Small intestine (tissue), 7 donors: ENCODE data around the gene PLPP6. TPM values are rescaled to one million over a fixed set of nuclear protein-coding genes. Genes with fewer than 3 reads are reported as not detected.

Source experiments
- DNase-seq, 2 donors: peaks; one replicate each; pipeline versions ENCODE4 v3.0.0 to v3.0.0-alpha.2; 2013
- FAIRE-seq: peaks from 2 replicates; lab custom pipeline; 2012; peaks lifted over from hg19 to GRCh38; lab: Jason Lieb, UNC
- H3K27ac ChIP-seq, 3 donors: one replicate each; pipeline ENCODE4 v1.5.1; 2013; ENCODE audit warnings: low read length in 2 of 3, mild to moderate bottlenecking in 2 of 3, control low read depth in 1 of 3, inconsistent platforms in 1 of 3, low read depth in 1 of 3, moderate library complexity in 1 of 3
- H3K27me3 ChIP-seq, 3 donors: one replicate each; pipeline ENCODE4 v1.6.1; 2013; ENCODE audit warnings: low read length in 3 of 3, inconsistent platforms in 1 of 3; ENCODE audit not compliant: control insufficient read depth in 3 of 3, insufficient read depth in 3 of 3
- H3K36me3 ChIP-seq, 3 donors: one replicate each; pipeline ENCODE4 v1.6.1; 2013; ENCODE audit warnings: low read length in 3 of 3, inconsistent platforms in 1 of 3, low read depth in 1 of 3, mild to moderate bottlenecking in 1 of 3, moderate library complexity in 1 of 3; ENCODE audit not compliant: control insufficient read depth in 3 of 3, insufficient read depth in 2 of 3
- H3K4me1 ChIP-seq, 3 donors: one replicate each; pipeline ENCODE4 v1.6.1; 2013; ENCODE audit warnings: low read length in 2 of 3, inconsistent platforms in 1 of 3, low read depth in 1 of 3, mild to moderate bottlenecking in 1 of 3, moderate library complexity in 1 of 3; ENCODE audit not compliant: control insufficient read depth in 3 of 3, insufficient read depth in 2 of 3
- H3K4me3 ChIP-seq, 3 donors: one replicate each; pipeline ENCODE4 v1.5.1; 2013; ENCODE audit warnings: low read length in 3 of 3, control low read depth in 1 of 3, inconsistent platforms in 1 of 3, low read depth in 1 of 3, mild to moderate bottlenecking in 1 of 3, moderate library complexity in 1 of 3
- H3K9me3 ChIP-seq, 2 donors: one replicate each; pipeline ENCODE4 v1.6.1; 2013; ENCODE audit warnings: low read depth in 1 of 2, low read length in 1 of 2; ENCODE audit not compliant: control insufficient read depth in 2 of 2, insufficient read depth in 1 of 2
- WGBS, 3 donors: extraction: QIAGEN DNeasy Blood & Tissue Kit; methylation state at CpG; one replicate each; pipeline ENCODE4 v1.1.7; 2013; 5-methylcytosine and 5-hydroxymethylcytosine counted together
- polyA plus RNA-seq, 4 donors: library from polyadenylated mRNA; stranded (reverse) in 3 of 4; unstranded in 1 of 4; fragments of 200-250 nt in 3 of 4; fragments of 120-200 nt in 1 of 4; gene quantifications; one replicate each; pipeline versions ENCODE4 v1.2.1 to v1.2.3, GENCODE V29; 2013
- donor health status: healthy with polysubstance abuse.
- donor health status: control.
- donor health status: control.
- donor health status: Bipolar disorder and iron deficiency.
- donor health status: healthy.

PLPP6 gene
- polyA plus RNA-seq, 4 donors, result 5.1 to 21.9 (median 7.5) TPM

DNA sequence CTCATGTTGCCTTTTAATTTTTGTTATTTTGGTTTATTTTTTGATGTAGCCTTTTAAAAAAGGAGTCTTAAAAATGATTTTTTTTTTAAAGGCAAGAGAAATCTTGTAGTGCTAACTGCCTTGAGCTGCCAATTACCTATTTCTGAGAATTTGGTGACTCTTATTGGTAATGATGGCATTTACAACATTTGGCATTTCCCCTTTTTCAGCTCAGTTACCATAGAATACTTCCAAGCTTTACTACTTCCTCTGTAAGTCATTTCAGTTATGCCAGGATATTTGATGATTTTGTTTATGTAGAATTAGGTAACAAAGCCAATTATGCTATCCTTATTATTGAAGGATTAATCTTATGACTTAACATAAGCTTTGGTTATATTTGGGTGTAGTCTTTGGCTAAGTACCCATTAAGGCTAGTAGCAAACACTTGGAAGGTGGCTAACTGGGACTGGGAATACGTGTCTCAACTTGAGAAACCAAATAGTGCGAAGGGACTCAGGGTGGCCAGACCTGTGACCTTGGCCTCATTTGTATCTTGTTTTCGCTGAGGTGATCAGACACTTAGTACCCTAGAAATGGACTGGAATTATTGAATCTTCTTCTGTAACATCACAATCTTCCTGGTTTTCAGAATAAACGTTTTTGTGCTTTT, 45.0 kb downstream of the PLPP6 start:
- 71 to 83% (median 72%) methylated on average over 4 of the region's 4 CpGs for WGBS, 3 donors
- Histone ChIP-seq H3K4me1 (no peaks in the 10 kb centered on the region), H3K27me3 (no peaks in the 10 kb centered on the region), H3K9me3 (no peaks in the 10 kb centered on the region), H3K36me3 (peaks cover 3 to 11% (median 6%) of the 10 kb centered on the region in 3 donors), H3K27ac (no peak overlapping the region), H3K4me3 (no peak overlapping the region)
- DNase-seq (no peak), FAIRE-seq (no peak)

DNA sequence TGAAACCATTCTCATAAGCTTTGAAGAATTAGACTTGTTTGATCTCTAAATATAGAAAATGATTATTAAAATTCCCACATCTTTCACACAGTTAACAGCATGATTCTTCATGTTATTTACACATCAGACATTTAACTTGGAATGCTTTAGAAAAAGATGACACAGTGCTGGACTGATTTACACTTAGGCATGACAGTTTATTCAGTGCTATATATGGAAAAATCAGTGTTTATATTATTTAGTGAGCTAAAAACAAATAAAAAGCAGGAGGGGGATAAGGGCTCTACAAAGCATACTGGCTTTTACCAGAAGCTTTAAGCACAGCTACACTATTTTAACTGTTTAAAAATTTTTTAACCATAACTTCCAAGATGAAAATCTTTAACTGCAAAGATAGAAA, 47.3 kb downstream of the PLPP6 start:
- H3K4me3 ChIP-seq, result no peak overlapping the region
- no peaks in the 10 kb centered on the region for H3K9me3 ChIP-seq
- no peaks in the 10 kb centered on the region for H3K4me1 ChIP-seq
- FAIRE-seq, result no peak
- H3K36me3 ChIP-seq, result peaks cover 5 to 7% (median 6%) of the 10 kb centered on the region in 3 donors
- H3K27me3 ChIP-seq, result no peaks in the 10 kb centered on the region
- no peak for DNase-seq
- no peak overlapping the region for H3K27ac ChIP-seq

- Histone ChIP-seq H3K9me3 (no peaks in the 10 kb centered on the region), H3K36me3 (peaks cover 17 to 29% (median 17%) of the 10 kb centered on the region in 3 donors), H3K4me3 (no peak overlapping the region), H3K27ac (no peak overlapping the region), H3K27me3 (no peaks in the 10 kb centered on the region), H3K4me1 (no peaks in the 10 kb centered on the region)
- peak; percentile 90 for FAIRE-seq
- no peak for DNase-seq
- WGBS, 3 donors, result 67 to 81% (median 70%) methylated on average over 7 of the region's 7 CpGs
These were observed 51.8 kb downstream of the PLPP6 start for GRCh38 chr9:4713849-4714248.

GRCh38 chr9:4714266-4715016, 52.3 kb downstream of the PLPP6 start:
- 86 to 96% (median 91%) methylated on average over 9 of the region's 9 CpGs for WGBS, 3 donors
- DNase-seq (no peak), FAIRE-seq (no peak)
- Histone ChIP-seq H3K27me3 (no peaks in the 10 kb centered on the region), H3K9me3 (no peaks in the 10 kb centered on the region), H3K36me3 (peaks cover 17 to 35% (median 22%) of the 10 kb centered on the region in 3 donors), H3K4me1 (no peaks in the 10 kb centered on the region), H3K4me3 (no peak overlapping the region), H3K27ac (no peak overlapping the region)

Other genes with a start within 250 kb of the PLPP6 start
- 10 to 100 TPM; 21.1 to 46.4 (median 42.9) TPM for gene SLC1A1, start 171.8 kb upstream of the PLPP6 start, polyA plus RNA-seq
- gene SPATA6L, start 4.2 kb downstream of the PLPP6 start, polyA plus RNA-seq, result 1 to 10 TPM in 3 of 4 donors, under 1 TPM in 1; 0.54 to 8.5 (median 5.2) TPM
- gene CDC37L1, start 17.3 kb downstream of the PLPP6 start, polyA plus RNA-seq, result 10 to 100 TPM in 1 of 4 donors, 1 to 10 TPM in 3; 5.6 to 16.0 (median 8.4) TPM
- gene AK3, start 78.9 kb downstream of the PLPP6 start, polyA plus RNA-seq, result 10 to 100 TPM; 45.4 to 79.7 (median 57.4) TPM
- 10 to 100 TPM in 2 of 4 donors, 1 to 10 TPM in 2; 2.2 to 12.0 (median 8.2) TPM for gene RCL1, start 130.7 kb downstream of the PLPP6 start, polyA plus RNA-seq